HCT116 (cell line): Measurements from ENCODE around the gene PTPN1. TPM values are rescaled to one million over a fixed set of nuclear protein-coding genes. Genes with fewer than 3 reads are reported as not detected.

Experiments used
- ATAC-seq: fragments of 200-7000 bp; cut with Tn5 transposase; 2 replicates; pipeline ENCODE4 v1.9.1; 2020; ENCODE audit warnings: mild to moderate bottlenecking, moderate library complexity
- BruUV-seq: library from RNA; stranded (reverse); fragments of 400-500 nt; replicated peaks from 2 replicates; lab custom pipeline; 2021; lab: Mats Ljungman, UMichigan
- CTCF ChIA-PET: fragments of 300-600 bp; sonication (Branson Sonifier 250); formaldehyde crosslinking; loops from one replicate; lab custom pipeline; 2021; ENCODE audit warnings: antibody characterized with exemption; lab: Charles Lee
- POLR2A ChIA-PET: fragments of 300-600, 350-600 bp; sonication (Branson Sonifier 250); formaldehyde crosslinking; loops from one replicate; lab custom pipeline; 2021; ENCODE audit warnings: antibody characterized with exemption; lab: Charles Lee
- RAD21 ChIA-PET, 2 experiments: fragments of 300-600 bp; sonication (Branson Sonifier 250); formaldehyde crosslinking; loops; one replicate each; lab custom pipeline; 2023; ENCODE audit warnings: low total read pairs in 2 of 2; ENCODE audit not compliant: uncharacterized antibody in 2 of 2, unreplicated experiment in 2 of 2, low non-redundant PET in 1 of 2; lab: Charles Lee
- DNase-seq: peaks from one replicate; pipeline ENCODE4 v3.0.0-alpha.2; 2010; ENCODE audit warnings: low read depth, low spot score
- H2AFZ ChIP-seq: fragments of 200-600 bp; shearing (Covaris generic), sonication (generic); 2 replicates; pipeline ENCODE4 v1.6.1; 2017; ENCODE audit warnings: low read depth, mixed run types, mixed read lengths, antibody characterized with exemption, low read length; ENCODE audit not compliant: poor library complexity, severe bottlenecking
- H3K27ac ChIP-seq: 2 replicates; pipeline ENCODE4 v1.5.1; 2012; ENCODE audit warnings: low read depth, low read length
- H3K27me3 ChIP-seq: fragments of 200-600 bp; sonication (generic); 2 replicates; pipeline ENCODE4 v1.6.1; 2016; ENCODE audit warnings: mixed run types, low read length, mixed read lengths; ENCODE audit not compliant: insufficient read depth
- H3K36me3 ChIP-seq, 2 experiments: fragments of 200-500 bp in 1 of 2; fragments of 200-600 bp in 1 of 2; sonication (Bioruptor generic) in 1 of 2; sonication (generic) in 1 of 2; 2 replicates each; pipeline versions ENCODE4 v1.5.1 to v1.6.1; 2014 to 2016; ENCODE audit warnings: low read length in 2 of 2, inconsistent platforms in 1 of 2, mixed read lengths in 1 of 2, mixed run types in 1 of 2; ENCODE audit not compliant: insufficient read depth in 2 of 2, control insufficient read depth in 1 of 2
- H3K4me1 ChIP-seq, 2 experiments: fragments of 200-600 bp in 1 of 2; sonication (generic) in 1 of 2; 2 replicates each; pipeline versions ENCODE4 v1.5.1 to v1.6.1; 2012 to 2017; ENCODE audit warnings: low read length in 2 of 2, inconsistent platforms in 1 of 2, mild to moderate bottlenecking in 1 of 2, mixed read lengths in 1 of 2, mixed run types in 1 of 2, moderate library complexity in 1 of 2; ENCODE audit not compliant: insufficient read depth in 2 of 2, control insufficient read depth in 1 of 2
- H3K4me2 ChIP-seq: fragments of 200-600 bp; sonication (generic); 2 replicates; pipeline ENCODE4 v1.6.1; 2017; ENCODE audit warnings: mixed run types, low read length, mixed read lengths
- H3K4me3 ChIP-seq, 2 experiments: fragments of 200-600 bp in 1 of 2; sonication (generic) in 1 of 2; replicated peaks in 1 of 2; 2 replicates each; pipeline ENCODE4 v1.5.1; 2011 to 2016; ENCODE audit warnings: low read length in 2 of 2, control low read depth in 1 of 2, low read depth in 1 of 2, mild to moderate bottlenecking in 1 of 2, mixed read lengths in 1 of 2, mixed run types in 1 of 2
- H3K79me2 ChIP-seq: fragments of 200-600 bp; sonication (generic); 2 replicates; pipeline ENCODE4 v1.6.1; 2017; ENCODE audit warnings: mild to moderate bottlenecking, mixed run types, low read length, moderate library complexity, mixed read lengths; ENCODE audit not compliant: insufficient read depth
- H3K9ac ChIP-seq: fragments of 200-600 bp; sonication (generic); 2 replicates; pipeline ENCODE4 v1.6.1; 2016; ENCODE audit warnings: low read length, mixed read lengths
- H3K9me2 ChIP-seq: fragments of 200-600 bp; sonication (generic), shearing (Covaris generic); 2 replicates; pipeline ENCODE4 v1.6.1; 2017; ENCODE audit warnings: mixed run types, mild to moderate bottlenecking, moderate library complexity; ENCODE audit not compliant: insufficient read depth
- H3K9me3 ChIP-seq, 2 experiments: fragments of 200-500 bp in 1 of 2; fragments of 200-600 bp in 1 of 2; sonication (Bioruptor generic) in 1 of 2; sonication (generic) in 1 of 2; 2 replicates each; pipeline ENCODE4 v1.6.1; 2014 to 2017; ENCODE audit warnings: low read length in 2 of 2, mixed read lengths in 2 of 2, inconsistent platforms in 1 of 2, low read depth in 1 of 2, mild to moderate bottlenecking in 1 of 2, mixed run types in 1 of 2, moderate library complexity in 1 of 2; ENCODE audit not compliant: control insufficient read depth in 1 of 2, insufficient read depth in 1 of 2
- H4K20me1 ChIP-seq: fragments of 200-600 bp; sonication (generic), shearing (Covaris generic); 2 replicates; pipeline ENCODE4 v1.6.1; 2017; ENCODE audit warnings: mixed run types, mild to moderate bottlenecking, moderate library complexity; ENCODE audit not compliant: insufficient read depth
- CBX3 ChIP-seq: IDR thresholded peaks from 2 replicates; pipeline ENCODE4 v1.6.1; 2012; ENCODE audit warnings: low read depth
- CEBPB ChIP-seq: IDR thresholded peaks from 2 replicates; pipeline ENCODE4 v1.6.1; 2012; ENCODE audit warnings: low read depth
- FOSL1 ChIP-seq: IDR thresholded peaks from 2 replicates; pipeline ENCODE4 v1.6.1; 2012; ENCODE audit warnings: low read depth
- JUND ChIP-seq: IDR thresholded peaks from 2 replicates; pipeline ENCODE4 v1.6.1; 2012
- POLR2A ChIP-seq: IDR thresholded peaks from 2 replicates; pipeline ENCODE4 v1.7.0; 2011; ENCODE audit warnings: borderline replicate concordance; ENCODE audit not compliant: insufficient read depth, insufficient read length; ENCODE audit errors: extremely low read depth
- YY1 ChIP-seq: IDR thresholded peaks from 2 replicates; pipeline ENCODE4 v1.6.1; 2011; ENCODE audit warnings: low read length, low read depth, moderate library complexity, mild to moderate bottlenecking; ENCODE audit not compliant: insufficient replicate concordance; ENCODE audit errors: extremely low read depth
- intact Hi-C: fragments of 100-400 bp; cut with micrococcal nuclease; formaldehyde crosslinking; loops from 2 replicates; pipeline ENCODE4 v1.10.0; 2022
- total RNA-seq: library from RNA; stranded (reverse); gene quantifications from one replicate; pipeline ENCODE4 v1.2.1, GENCODE V29; 2021; ENCODE audit not compliant: unreplicated experiment
- TF ChIP-seq, protein P1 (sequence below): IDR thresholded peaks from 2 replicates; pipeline ENCODE4 v1.6.1; 2012
- TF ChIP-seq, protein P2 (sequence below): IDR thresholded peaks from 2 replicates; pipeline ENCODE4 v1.6.1; 2011; ENCODE audit warnings: mild to moderate bottlenecking, low read length, moderate library complexity; ENCODE audit not compliant: insufficient replicate concordance; ENCODE audit errors: extremely low read depth
- TF ChIP-seq, protein P3 (sequence below): IDR thresholded peaks from 2 replicates; pipeline ENCODE4 v1.6.1; 2012; ENCODE audit warnings: low read depth

PTPN1 gene
- total RNA-seq, 1 experiment from 2014 or later, result 47.5 TPM

DNA sequence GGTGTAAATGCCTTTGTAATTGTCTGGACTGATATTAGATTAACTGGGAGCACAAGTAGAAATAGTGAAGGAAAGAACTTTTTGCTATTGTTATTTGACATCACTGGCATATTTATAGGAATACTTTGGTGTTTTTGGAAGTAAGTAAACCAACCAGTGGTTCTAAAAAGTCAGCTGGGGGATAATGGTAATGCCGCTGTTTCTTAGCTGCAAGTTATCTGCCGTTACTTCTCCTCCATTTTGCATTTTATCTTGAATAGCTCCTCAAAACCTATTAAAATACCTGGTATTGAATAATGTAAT, 3.8 kb downstream of the PTPN1 start (continued):
- TF ChIP-seq JUND (no peak), POLR2A (no peak), CEBPB (no peak), CBX3 (no peak)
- TF ChIP-seq, protein P1, sequence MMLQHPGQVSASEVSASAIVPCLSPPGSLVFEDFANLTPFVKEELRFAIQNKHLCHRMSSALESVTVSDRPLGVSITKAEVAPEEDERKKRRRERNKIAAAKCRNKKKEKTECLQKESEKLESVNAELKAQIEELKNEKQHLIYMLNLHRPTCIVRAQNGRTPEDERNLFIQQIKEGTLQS, result no peak

DNA sequence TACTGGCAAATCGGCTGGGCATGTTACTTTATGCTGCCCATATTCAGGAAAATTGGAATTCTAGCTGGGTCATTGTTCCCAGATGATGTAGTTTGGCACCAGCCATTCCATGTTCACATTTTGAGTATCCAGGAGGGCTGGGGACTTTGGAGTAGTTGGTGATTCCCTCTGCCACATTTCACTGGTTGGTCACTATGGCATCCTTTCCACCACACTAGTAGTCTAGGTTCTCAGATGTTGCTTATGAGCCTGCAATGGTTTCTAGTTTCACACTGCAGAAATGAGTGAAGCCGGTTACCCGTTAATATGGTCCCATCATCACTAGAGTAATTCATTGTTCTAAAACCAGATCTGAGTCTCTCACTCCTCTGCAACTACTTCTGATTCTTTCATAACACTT, 4.6 kb downstream of the PTPN1 start:
- Histone ChIP-seq H3K9ac (no peak overlapping the region), H4K20me1 (peaks cover 8% of the 10 kb centered on the region; the same call in 1 of the 2 replicates), H3K27ac (no peak overlapping the region), H3K9me3 (no peaks in the 10 kb centered on the region), H3K79me2 (peaks cover 96% of the 10 kb centered on the region), H3K4me1 (peaks cover 9 to 53% of the 10 kb centered on the region in 2 experiments; a peak in 3 of 4 replicates), H3K27me3 (no peaks in the 10 kb centered on the region), H2AFZ (no peak overlapping the region), H3K4me2 (no peak overlapping the region), H3K9me2 (no peaks in the 10 kb centered on the region), H3K36me3 (no peaks in the 10 kb centered on the region), H3K4me3 (no peak overlapping the region)
- TF ChIP-seq, protein P2, sequence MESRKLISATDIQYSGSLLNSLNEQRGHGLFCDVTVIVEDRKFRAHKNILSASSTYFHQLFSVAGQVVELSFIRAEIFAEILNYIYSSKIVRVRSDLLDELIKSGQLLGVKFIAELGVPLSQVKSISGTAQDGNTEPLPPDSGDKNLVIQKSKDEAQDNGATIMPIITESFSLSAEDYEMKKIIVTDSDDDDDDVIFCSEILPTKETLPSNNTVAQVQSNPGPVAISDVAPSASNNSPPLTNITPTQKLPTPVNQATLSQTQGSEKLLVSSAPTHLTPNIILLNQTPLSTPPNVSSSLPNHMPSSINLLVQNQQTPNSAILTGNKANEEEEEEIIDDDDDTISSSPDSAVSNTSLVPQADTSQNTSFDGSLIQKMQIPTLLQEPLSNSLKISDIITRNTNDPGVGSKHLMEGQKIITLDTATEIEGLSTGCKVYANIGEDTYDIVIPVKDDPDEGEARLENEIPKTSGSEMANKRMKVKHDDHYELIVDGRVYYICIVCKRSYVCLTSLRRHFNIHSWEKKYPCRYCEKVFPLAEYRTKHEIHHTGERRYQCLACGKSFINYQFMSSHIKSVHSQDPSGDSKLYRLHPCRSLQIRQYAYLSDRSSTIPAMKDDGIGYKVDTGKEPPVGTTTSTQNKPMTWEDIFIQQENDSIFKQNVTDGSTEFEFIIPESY, result no peak
- TF ChIP-seq YY1 (no peak), FOSL1 (no peak)
- TF ChIP-seq, protein P3, sequence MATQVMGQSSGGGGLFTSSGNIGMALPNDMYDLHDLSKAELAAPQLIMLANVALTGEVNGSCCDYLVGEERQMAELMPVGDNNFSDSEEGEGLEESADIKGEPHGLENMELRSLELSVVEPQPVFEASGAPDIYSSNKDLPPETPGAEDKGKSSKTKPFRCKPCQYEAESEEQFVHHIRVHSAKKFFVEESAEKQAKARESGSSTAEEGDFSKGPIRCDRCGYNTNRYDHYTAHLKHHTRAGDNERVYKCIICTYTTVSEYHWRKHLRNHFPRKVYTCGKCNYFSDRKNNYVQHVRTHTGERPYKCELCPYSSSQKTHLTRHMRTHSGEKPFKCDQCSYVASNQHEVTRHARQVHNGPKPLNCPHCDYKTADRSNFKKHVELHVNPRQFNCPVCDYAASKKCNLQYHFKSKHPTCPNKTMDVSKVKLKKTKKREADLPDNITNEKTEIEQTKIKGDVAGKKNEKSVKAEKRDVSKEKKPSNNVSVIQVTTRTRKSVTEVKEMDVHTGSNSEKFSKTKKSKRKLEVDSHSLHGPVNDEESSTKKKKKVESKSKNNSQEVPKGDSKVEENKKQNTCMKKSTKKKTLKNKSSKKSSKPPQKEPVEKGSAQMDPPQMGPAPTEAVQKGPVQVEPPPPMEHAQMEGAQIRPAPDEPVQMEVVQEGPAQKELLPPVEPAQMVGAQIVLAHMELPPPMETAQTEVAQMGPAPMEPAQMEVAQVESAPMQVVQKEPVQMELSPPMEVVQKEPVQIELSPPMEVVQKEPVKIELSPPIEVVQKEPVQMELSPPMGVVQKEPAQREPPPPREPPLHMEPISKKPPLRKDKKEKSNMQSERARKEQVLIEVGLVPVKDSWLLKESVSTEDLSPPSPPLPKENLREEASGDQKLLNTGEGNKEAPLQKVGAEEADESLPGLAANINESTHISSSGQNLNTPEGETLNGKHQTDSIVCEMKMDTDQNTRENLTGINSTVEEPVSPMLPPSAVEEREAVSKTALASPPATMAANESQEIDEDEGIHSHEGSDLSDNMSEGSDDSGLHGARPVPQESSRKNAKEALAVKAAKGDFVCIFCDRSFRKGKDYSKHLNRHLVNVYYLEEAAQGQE, result no peak
- POLR2A ChIA-PET, result no interaction called here
- ATAC-seq (no peak), DNase-seq (no peak)
- CTCF ChIA-PET, result no interaction called here
- intact Hi-C loops, result loop anchor here (5.0 kb wide), 1 partner anchor 43 kb away; no protein-coding TSS in a partner anchor
- RAD21 ChIA-PET, result no interaction called here
- BruUV-seq, result no TSS peak
